SH-SY5Y (cell line): ENCODE data around the gene DYNLL2.

Experiments used
- GATA2 ChIP-seq: IDR thresholded peaks from 2 replicates; pipeline ENCODE4 v1.6.1; 2011; ENCODE audit warnings: mild to moderate bottlenecking, low read depth, low read length
- GATA3 ChIP-seq: IDR thresholded peaks from 2 replicates; pipeline ENCODE4 v1.6.1; 2011; ENCODE audit warnings: low read depth, mild to moderate bottlenecking, low read length, moderate library complexity

The DYNLL2 gene

DNA sequence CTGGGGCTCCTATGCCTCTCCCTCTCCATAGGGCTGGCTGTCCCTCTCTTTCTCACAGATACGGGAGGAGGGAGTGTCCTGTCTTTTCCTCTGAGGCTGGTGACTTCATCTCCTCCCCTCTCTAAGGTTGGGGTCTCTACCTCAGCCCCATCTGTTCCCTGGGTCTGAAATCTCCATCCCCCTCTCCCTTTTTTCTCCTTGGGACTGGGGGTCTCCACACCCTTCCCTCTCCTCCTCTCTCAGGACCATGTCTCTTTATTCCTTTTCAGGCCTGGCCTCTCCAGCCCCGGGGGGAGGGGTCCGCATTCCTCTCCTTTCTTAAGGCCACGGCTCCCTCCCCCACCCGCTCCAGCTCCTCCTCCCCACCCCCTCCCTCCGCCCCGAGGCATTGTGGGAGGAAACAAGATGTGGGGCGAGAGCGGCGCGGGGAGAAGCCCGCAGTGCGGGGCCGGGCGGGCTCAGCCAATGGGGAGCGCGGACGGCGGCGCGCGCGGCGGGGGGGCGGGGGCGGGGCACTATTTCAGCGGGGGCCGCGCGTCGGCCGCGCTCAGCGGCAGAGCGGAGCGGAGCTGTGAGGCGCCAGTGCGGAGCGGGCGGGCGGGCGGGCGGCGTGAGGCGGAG lies at the start of gene DYNLL2:
DYNLL2 (plus strand) TSS at position 550 of the 621 bp plus-strand sequence. CDS start 3,672 bp downstream, outside the sequence.
- TF ChIP-seq GATA3 (no peak), GATA2 (no peak)

DNA sequence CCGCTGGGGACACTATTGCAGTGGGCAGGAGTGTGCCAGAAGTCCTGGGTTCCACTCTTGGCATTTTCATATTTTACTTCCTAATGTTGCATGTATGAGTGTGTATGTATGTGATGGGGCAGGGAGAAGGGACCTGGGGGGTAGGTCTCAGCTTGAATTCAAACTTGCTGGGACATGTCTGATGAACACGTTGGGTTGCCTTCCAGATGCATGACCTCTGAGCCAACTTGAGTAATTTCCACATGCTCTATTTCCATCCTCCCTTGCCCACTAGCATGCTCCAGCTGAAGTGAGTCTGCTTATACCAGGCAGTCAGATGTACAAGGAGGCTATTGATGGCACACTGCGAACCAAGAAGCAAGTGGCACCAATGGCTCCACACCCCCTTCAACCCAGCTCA lies 43.2 kb upstream of the DYNLL2 start:
- no peak for TF ChIP-seq GATA2

DNA sequence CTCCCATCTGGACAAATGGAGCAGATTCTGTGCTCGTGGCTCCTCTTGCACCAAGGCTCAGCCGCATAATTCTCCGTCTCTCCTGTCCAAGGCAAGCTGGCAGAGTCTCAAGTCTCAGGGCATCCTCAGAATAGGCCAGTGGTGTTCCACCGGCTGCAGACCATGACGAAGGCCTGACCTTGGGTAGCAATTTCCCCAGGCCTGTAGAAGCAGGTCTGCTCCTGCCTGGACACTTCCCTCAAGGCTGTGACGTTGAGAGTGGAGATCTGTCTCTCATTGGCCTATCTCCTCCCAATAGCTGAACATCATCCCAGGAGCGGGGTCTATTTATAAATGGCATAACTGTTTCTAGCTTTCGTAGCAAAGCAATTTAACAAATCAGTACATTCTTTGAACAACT lies 42.8 kb upstream of the DYNLL2 start:
- TF ChIP-seq GATA3 (no peak), GATA2 (no peak)

DNA sequence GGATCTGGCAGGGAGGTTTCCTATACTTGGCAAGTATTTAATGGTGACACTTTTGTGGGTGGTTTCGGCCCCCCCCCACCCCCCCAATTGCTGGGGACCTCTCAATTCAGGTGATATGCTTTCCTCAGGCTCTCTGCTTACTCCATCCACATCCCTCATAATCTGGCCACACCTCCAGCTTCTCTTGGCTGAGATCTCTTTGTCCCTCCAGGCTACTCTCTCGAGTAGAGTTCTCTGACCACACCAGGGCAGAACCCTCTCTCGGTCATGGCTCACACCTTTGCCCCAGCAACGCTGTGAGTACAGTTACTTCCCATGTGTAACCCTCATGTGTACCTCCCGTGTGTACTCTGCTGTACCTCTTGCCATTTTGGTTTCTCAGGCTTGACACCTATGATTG lies 42.1 kb upstream of the DYNLL2 start:
- TF ChIP-seq GATA3 = no peak
- TF ChIP-seq GATA2 = no peak

DNA sequence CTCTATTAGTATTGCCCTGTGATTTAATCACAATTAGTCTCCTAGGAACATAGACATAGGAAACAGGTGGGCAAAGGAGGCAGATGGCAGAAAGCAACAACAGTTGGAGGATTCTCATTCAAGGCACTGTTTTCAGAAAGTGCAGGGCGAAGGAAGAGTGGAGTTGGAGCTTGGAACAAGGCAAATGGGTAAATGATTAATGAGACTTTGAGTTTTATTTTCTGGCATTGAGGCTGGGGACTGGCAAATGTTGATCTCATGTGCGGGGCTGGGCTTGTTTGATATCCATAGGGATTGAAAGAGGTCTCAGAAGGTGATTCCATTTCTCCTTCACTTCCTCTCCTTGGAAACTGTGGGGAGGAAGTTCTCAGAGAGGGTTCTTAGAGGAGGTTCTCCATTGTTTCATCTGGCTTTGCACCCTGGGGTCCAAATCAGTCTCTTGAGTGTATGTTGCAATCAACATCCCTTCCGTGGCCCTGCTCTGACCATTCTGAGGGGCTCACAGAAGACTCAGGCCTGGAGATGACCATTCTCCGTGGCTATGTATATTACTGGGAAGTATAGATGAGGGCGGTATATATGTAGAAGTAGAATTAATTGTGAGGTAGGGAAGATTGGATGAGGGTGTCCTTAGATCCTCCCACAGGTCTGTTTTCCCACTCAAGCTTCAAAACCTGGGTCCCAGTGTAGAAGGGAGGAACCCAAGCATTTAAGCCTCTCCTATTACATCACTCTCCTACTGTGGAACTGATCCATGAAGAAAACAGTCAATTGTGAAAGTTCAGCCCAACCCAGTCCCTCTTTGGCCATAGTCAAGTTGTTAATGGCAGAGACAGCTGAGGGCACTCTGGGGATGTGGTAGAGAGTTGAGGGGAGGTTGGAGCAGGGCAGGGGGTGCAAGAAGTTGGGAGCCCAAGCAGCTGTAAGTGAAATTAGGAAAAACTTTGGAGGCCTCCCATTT lies 39.7 kb upstream of the DYNLL2 start:
- no peak for TF ChIP-seq GATA3
- no peak for TF ChIP-seq GATA2

DNA sequence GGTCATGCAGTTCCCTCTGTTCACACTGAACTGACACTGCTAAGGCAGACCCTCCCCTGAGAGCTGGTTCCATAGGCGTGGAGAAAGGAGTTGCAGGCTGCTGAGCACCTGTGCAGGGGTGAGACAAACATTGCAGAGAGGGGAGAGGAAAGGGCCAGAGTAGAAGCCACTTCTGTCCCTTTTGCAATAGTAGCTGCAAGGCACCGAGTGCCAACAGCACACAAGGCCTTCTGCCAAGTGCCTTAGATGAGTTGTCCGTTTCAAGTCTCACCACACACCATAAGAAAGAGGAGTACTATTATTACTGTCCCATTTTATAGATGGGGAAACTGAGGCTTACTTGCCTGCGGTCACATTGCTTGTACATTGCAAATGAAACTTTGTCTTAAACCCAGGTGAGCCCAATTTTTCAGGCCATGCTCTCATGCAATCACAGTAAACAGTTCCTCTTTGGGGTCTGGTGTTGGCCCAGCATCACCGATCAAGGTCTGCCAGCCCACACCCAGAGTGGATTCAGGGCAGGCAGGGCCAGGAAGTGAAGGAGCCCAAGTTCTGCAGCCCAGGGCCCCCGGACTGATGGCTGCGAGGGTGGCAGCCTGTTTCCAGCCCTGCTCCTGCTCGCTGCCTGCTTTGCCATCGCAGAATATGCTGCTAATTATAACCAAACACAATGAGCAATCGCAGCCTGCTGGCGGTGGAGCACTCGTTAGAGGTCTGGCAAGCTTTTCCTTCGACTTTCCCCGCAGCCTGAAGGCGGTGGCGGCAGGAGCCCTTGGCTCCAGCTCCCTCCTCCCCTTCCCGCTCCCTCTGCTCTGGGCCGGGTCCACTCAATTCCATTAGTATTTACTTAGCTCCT lies 36.8 kb upstream of the DYNLL2 start:
- no peak for TF ChIP-seq GATA2
- TF ChIP-seq GATA3 = no peak

DNA sequence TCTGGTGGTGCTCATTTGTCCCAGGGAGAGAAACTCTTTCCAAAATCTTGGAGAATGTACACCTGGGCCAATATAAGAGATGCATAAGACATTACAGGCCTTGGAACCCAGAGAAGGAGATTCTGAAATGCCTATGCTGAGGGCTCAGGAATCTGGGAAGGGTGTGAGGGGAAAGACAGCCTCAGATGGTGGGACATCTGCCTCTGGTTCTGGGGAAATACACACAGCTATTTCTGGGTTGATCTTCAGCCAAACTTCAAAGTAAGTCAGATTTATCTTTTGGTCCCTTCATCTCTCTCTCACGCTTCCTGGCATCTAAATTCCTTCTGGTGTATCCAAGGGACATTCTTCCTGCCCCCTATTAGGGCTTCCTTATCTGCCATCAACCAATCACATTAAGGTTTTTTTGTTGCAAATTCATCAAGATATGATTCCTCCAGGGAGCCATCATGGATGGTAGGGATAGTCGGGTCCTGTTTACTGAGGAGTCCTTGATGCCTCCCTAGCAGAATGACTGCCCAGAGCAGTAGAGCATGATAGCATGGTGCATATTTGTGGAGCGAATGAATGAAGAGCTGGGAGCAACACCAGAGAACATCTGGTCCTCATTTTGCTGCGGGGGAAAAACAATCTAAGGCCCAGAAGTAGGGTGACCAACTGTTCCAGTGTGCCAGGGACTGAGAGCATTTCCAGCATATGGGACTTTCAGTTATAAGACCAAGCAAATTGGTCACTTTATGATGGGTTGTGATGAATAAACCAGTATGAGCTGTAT lies 35.7 kb upstream of the DYNLL2 start:
- TF ChIP-seq GATA3 (no peak), GATA2 (peak; percentile 26; the same call in 1 of the 2 replicates)

DNA sequence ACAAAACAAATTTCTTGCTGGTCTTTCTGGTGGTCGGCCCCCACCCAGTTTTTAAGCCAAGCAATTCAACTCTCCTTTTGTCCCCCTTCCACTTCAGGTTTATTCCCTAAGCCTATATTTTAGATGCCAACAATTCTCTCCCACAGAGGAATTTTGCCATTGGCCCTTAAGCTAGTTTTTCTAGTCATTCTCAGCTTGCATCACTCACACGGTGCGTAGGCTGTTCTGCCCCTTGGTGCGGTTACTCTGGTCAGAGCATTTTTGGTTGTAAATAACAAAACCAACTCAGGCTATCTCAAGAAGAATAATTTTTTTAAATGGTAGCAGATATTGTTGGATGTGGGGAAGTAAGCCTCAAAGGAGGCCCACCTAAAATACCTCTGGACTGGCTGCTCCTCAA lies 33.7 kb upstream of the DYNLL2 start:
- TF ChIP-seq GATA2 (no peak), GATA3 (no peak)

DNA sequence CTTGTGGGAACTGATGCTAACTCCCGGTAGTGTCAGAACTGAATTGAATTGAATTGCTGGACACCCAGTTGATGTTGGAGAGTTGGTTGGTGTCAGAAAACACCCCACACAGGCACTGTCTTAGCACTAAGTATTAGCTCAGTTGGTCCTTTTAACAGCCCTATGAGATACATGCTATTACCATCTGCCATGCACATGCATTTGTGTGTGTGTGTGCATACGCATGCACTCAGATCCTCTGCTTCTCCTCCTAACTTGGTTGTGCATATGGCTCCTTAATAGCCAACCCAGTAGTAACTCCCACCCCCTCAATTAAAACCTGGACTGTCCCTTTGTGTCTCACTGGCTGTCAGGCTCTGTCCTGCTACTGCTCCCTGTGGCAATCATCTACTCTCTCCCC lies 32.3 kb upstream of the DYNLL2 start:
- no peak for TF ChIP-seq GATA3
- TF ChIP-seq GATA2 = no peak

DNA sequence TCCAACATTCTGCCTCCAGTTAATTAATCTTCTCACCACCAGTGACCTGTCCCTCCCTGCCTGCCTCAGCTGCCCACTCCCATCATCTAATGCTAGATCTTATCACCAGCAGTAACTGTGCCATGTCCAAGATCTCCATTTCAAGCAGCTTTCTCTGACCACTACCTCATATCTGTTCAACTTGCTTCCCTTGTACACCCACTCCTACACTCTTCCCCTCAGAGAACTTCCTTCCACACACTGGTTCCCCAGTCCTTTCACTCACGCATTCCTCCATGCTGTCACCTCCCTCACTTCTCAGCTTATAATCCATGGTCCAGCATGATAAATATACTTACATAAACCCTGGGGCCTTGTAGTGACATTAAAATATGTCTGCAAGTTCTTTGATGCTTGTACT lies 31.8 kb upstream of the DYNLL2 start:
- TF ChIP-seq GATA3 (no peak), GATA2 (peak; percentile 35; the same call in 1 of the 2 replicates)

DNA sequence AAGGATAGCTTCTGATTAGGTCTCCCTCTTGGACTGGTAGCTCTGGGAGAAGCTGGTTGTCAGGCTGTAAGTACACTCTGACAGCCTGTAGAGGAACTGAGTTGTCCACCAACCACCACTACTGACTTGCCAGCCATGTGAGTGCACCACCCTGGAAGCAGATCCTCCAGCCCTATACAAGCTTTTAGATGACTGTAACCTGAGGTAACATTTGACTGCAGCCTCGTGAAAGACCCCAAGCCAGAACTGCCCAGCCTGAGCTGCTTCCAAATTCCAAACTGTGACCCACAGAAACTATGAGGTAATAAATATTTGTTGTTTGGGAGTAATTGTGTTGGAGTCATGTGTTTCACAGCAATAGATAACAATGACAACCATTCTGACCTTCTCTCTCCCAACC lies 30.8 kb upstream of the DYNLL2 start:
- TF ChIP-seq GATA2 (no peak), GATA3 (no peak)

DNA sequence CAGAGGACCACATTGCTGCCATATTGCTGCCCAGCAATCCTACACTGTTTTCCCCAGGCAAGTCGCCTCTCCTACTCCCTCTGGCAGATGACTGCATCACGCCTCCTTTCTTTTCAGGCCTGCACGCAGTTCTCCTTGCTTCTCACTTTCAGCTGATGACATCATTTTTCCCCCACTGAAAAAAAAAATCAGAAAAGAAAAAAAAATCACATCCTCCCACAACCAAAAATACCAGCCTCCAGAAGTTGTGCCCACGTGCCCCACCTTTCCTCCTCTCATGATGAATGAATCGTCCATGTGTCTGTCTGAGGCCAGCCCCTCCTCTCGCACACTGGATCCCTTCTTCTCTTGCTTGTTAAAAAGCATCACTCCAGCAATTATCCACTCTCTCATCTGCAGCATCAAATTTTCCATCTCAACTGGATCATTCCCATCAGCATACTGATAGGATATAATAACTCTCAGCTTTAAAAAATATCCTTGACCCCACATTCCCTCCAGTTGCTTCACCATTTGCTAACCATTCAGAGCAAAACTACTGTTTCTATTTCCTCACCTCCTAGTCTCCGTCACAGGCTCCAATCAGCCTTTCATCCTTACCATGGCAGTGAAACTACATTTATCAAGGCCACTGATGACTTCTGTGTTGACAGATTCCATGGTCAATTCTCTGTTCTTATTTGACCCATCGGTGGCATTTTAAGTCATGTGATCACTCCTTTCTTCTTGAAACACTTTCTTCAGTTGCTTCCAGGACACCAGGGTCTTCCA lies 30.1 kb upstream of the DYNLL2 start:
- TF ChIP-seq GATA2 (no peak), GATA3 (no peak)

DNA sequence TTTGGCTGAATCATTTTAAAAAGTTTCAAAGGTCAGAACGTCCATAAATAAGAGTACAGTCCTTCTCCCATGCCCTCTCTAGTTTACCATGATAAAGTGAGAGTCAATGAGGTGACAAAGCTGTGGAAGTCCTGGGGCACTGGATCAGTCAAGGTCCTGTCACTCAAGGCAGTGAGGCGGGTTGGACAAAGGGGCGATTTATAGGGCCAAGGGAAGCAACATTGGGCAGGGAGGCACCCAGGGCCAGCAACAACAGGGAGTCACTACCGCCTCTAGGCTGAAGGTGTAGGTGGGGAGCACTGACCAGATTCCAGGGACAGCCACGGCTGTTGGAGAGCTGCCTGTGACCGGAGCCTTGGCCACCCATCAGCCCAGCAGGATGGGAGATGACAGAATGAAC lies 28.6 kb upstream of the DYNLL2 start:
- TF ChIP-seq GATA3 = no peak
- TF ChIP-seq GATA2 = no peak

DNA sequence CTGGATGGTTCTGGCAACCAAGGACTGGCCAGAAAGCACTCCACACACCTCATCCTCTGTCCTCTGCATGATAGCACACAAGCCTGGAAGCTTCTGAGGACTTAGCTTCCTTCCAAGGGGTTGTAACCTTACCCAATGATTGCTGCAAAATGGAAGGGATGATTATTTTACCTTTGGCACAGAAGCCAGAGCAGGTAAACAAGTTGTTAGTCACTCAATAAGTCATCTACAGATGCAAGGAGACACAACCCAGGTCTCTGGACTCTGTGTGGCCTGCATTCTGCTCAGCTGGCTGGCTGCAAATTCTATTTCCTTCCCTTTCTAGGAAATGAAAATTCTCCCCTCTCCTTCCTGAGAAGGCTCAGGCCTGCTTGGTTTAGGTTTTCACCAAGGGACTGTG lies 26.7 kb upstream of the DYNLL2 start:
- TF ChIP-seq GATA3 = no peak
- no peak for TF ChIP-seq GATA2

DNA sequence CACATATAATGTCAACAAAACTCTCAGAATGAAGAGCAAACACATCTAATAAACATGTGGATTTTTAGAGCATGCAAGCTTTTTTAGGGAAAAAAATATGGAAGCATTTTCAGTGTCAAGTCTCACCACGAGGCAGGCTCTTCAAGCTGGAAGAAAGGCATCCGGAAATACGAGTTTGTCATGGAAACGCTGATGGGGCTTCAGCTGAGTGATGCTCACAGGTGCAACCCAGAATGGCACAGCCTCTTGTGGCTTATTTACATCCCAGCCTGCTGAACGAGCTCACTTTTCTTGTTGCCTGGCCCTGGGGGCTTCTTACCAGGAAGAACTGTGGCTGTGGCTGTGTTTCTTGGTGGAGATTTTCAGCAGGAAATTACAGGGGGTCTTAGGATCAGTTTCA lies 24.1 kb upstream of the DYNLL2 start:
- TF ChIP-seq GATA2 = no peak
- TF ChIP-seq GATA3 = no peak
